Stimulated activated CD8-positive, alpha-beta memory T cell treated with anti-CD3 and anti-CD28 coated beads, Interleukin-7, amount 100 ng/mL, for 1 hour (primary cell): ENCODE measurements around the gene PHF12.

Experiments used
- DNase-seq, 2 donors: peaks; one replicate each; pipeline ENCODE4 v3.0.0-alpha.2; 2020; ENCODE audit warnings: low read depth in 2 of 2

PHF12 gene

GRCh38 chr17:28951428-28951990, at the start of gene PHF12:
TSS of gene PHF12 (minus strand) at chr17:28951518. CDS start at chr17:28950960, 558 bp downstream.
- peak; percentile 98 to 99 for DNase-seq

- DNase-seq: no peak
Observed at GRCh38 chr17:29000973-29001372, 49.7 kb upstream of the PHF12 start.

- DNase-seq: no peak
Observed at GRCh38 chr17:28999206-28999605, 47.9 kb upstream of the PHF12 start.

GRCh38 chr17:28997806-28998205, 46.5 kb upstream of the PHF12 start:
- DNase-seq: no peak

- DNase-seq: no peak
Observed at GRCh38 chr17:28996554-28997096, 45.3 kb upstream of the PHF12 start.

- DNase-seq: no peak
Observed at GRCh38 chr17:28993645-28994426, 42.5 kb upstream of the PHF12 start.

- no peak for DNase-seq
Observed at GRCh38 chr17:28992625-28993600, 41.6 kb upstream of the PHF12 start.

- DNase-seq: no peak
Observed at GRCh38 chr17:28992185-28992584, 40.9 kb upstream of the PHF12 start.

GRCh38 chr17:28991779-28992178, 40.5 kb upstream of the PHF12 start:
- DNase-seq: no peak

GRCh38 chr17:28989028-28989427, 37.7 kb upstream of the PHF12 start:
- DNase-seq: no peak

GRCh38 chr17:28988475-28988874, 37.2 kb upstream of the PHF12 start:
- no peak for DNase-seq

- DNase-seq: no peak
Observed at GRCh38 chr17:28986714-28987655, 35.7 kb upstream of the PHF12 start.

GRCh38 chr17:28985950-28986713, 34.8 kb upstream of the PHF12 start:
- no peak for DNase-seq

- DNase-seq: no peak
Observed at GRCh38 chr17:28983286-28984230, 32.2 kb upstream of the PHF12 start.

GRCh38 chr17:28982131-28982793, 30.9 kb upstream of the PHF12 start:
- DNase-seq: peak; percentile 19 to 30

- DNase-seq: no peak
Observed at GRCh38 chr17:28978356-28978964, 27.1 kb upstream of the PHF12 start.

GRCh38 chr17:28977659-28978355, 26.5 kb upstream of the PHF12 start:
- DNase-seq: no peak
